Activated T-helper 1 cell treated with anti-CD3 and anti-CD28 coated beads, Interleukin-12 subunit alpha, Interleukin-12 subunit beta, Interleukin-2, Interleukin-4 antibody, amounts not matched to agents 30 ng/mL and 10 ng/mL and 1 ng/mL, durations not matched to agents 14 hours and 24 hours and 36 hours (primary cell): ENCODE results near the gene LPP. TPM values are rescaled to one million over a fixed set of nuclear protein-coding genes. Genes with fewer than 3 reads are reported as not detected.

Source experiments
- DNase-seq: peaks from one replicate; pipeline ENCODE4 v3.0.0; 2021; ENCODE audit warnings: low spot score
- H3K27ac Mint-ChIP-seq: one replicate; pipeline ENCODE4 v1.8.0; 2021; ENCODE audit warnings: mild to moderate bottlenecking, mixed read lengths
- H3K27me3 Mint-ChIP-seq: one replicate; pipeline ENCODE4 v1.8.0; 2022; ENCODE audit warnings: mild to moderate bottlenecking, moderate library complexity, mixed read lengths; ENCODE audit not compliant: insufficient read depth
- H3K36me3 Mint-ChIP-seq: one replicate; pipeline ENCODE4 v1.8.0; 2021; ENCODE audit warnings: low read depth, mixed read lengths
- H3K4me1 Mint-ChIP-seq: one replicate; pipeline ENCODE4 v1.8.0; 2021; ENCODE audit warnings: low read depth, mixed read lengths
- H3K4me3 Mint-ChIP-seq: one replicate; pipeline ENCODE4 v1.8.0; 2021; ENCODE audit warnings: mild to moderate bottlenecking, moderate library complexity, mixed read lengths
- H3K9me3 Mint-ChIP-seq: one replicate; pipeline ENCODE4 v1.8.0; 2021; ENCODE audit warnings: mixed read lengths
- intact Hi-C: fragments of 100-400 bp; cut with micrococcal nuclease; formaldehyde crosslinking; loops from one replicate; pipeline ENCODE4 v1.15.1; 2024
- total RNA-seq: library from RNA; stranded (reverse); gene quantifications from 2 replicates; pipeline ENCODE4 v1.2.3, GENCODE V29; 2022

Gene LPP
- total RNA-seq, 1 donor from 2014 or later: 38.2 TPM

DNA sequence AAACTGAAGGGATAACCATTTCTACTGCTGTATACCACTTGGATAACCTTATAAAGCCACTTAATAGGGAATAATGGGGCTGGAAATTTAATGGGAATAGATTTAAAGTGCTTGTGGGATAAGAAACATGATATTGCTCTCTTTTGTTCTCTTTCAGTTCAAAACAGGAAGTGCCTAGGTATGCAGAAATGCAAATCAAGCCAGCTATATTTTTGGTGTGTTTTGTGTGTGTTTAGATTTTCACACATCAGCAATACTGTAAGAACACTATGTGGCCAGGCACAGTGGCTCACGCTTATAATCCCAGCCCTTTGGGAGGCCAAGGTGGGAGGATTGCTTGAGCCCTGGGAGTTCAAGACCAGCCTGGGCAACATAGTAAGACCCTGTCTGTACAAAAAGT lies 575.5 kb downstream of the LPP start:
- no peaks in the 10 kb centered on the region for H3K9me3 Mint-ChIP-seq
- H3K36me3 Mint-ChIP-seq: peaks cover 14% of the 10 kb centered on the region
- no peak overlapping the region for H3K4me3 Mint-ChIP-seq
- no peak overlapping the region for H3K27ac Mint-ChIP-seq
- peaks cover 2% of the 10 kb centered on the region for H3K27me3 Mint-ChIP-seq
- no peak for DNase-seq
- intact Hi-C loops: loop anchor here (10.0 kb wide), 2 partner anchors 505 to 805 kb away; no protein-coding TSS in a partner anchor
- H3K4me1 Mint-ChIP-seq: peaks cover 21% of the 10 kb centered on the region

DNA sequence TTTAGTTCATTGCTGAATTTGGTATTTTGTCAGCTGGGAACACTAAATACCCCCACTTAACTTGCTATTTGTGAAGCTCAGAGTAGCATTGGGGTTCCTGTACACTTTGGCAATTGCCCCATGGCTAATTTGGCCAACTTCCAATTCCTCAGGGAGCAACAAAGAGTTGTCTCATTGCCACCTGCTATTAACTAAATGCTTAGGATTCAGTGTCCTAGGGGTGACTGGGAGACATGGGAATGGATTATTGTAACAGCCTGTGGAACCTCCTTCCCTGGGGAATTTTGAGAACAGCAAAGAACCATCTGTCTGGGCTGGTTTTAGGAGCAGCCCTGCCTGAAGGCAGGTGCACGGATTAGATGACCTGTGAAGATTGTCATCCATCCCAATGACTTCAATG lies 580.4 kb downstream of the LPP start:
- Mint-ChIP-seq H3K27me3 (peaks cover 9% of the 10 kb centered on the region), H3K9me3 (no peaks in the 10 kb centered on the region), H3K36me3 (peaks cover 14% of the 10 kb centered on the region), H3K4me3 (no peak overlapping the region), H3K4me1 (peaks cover 3% of the 10 kb centered on the region), H3K27ac (no peak overlapping the region)
- intact Hi-C loops: no loop called here
- no peak for DNase-seq

DNA sequence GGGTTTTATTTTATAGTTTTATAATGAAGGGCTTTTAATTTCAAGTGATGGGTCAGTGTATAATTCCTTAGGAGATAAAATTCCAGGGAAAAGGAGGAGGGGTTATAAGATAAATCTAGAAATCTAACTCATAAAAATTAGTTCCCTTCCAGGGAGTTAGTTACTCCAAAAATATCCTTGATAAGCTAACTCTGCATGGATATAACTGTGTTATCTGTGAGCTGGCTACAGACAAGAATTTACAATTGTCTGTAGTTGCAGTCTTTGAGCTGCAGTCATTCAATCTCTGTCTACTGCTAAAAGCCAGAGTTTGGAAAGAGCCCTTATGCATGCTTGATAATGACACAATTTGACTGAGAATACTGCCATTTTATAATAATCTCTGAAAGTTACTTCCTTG lies 585.6 kb downstream of the LPP start:
- Mint-ChIP-seq H3K4me3 (no peak overlapping the region), H3K4me1 (no peaks in the 10 kb centered on the region), H3K27ac (no peak overlapping the region), H3K9me3 (no peaks in the 10 kb centered on the region), H3K27me3 (peaks cover 9% of the 10 kb centered on the region), H3K36me3 (peaks cover 2% of the 10 kb centered on the region)
- DNase-seq: no peak
- intact Hi-C loops: loop anchor here (5.0 kb wide), 1 partner anchor 868 kb away; no protein-coding TSS in a partner anchor

- no peak for DNase-seq
- peaks cover 2% of the 10 kb centered on the region for H3K36me3 Mint-ChIP-seq
- no peaks in the 10 kb centered on the region for H3K4me1 Mint-ChIP-seq
- intact Hi-C loops: no loop called here
- no peak overlapping the region for H3K27ac Mint-ChIP-seq
- H3K9me3 Mint-ChIP-seq: no peaks in the 10 kb centered on the region
- peaks cover 7% of the 10 kb centered on the region for H3K27me3 Mint-ChIP-seq
- no peak overlapping the region for H3K4me3 Mint-ChIP-seq
Observed at GRCh38 chr3:188740010-188740409, 586.1 kb downstream of the LPP start.

DNA sequence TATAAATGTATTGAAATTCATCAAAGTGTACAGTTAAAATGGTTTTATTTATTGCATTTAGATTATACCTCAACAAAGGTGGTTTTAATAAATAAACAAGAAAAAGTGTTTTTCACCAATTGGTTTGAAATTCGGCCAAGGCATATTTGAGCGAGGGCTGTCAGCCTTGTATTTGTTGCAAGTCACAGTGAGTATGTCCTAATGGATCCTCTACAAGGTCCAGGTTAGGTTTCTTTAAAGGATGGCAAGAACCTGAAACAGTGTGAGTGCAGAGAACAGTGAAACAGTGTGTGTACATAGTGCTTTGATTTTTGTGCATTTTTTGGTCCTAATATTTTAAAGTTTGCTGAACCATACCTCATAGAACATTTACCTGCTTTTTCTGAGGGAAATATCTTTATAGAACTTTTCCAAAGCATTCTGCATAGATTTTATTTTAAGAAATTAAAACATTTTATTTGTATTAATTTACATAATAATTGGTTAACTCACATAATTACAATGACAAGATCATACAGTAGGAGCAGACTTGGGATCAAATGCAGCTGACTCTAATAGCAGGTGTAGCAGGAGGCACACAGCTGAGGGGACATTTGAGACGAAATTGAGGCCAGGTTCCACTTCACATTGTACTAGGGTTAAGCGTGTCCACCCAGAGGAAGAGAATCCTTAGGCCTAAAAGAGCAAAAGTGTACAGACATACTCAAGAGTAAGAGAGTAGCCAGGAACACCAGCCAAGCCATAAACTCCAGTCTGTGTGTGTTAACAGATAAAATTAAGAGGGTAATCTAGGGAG lies 589.0 kb downstream of the LPP start:
- Mint-ChIP-seq H3K4me1 (no peaks in the 10 kb centered on the region), H3K36me3 (peaks cover 2% of the 10 kb centered on the region), H3K27ac (no peak overlapping the region), H3K27me3 (peaks cover 6% of the 10 kb centered on the region), H3K9me3 (no peaks in the 10 kb centered on the region), H3K4me3 (no peak overlapping the region)
- no peak for DNase-seq
- intact Hi-C loops: no loop called here

- H3K4me3 Mint-ChIP-seq: no peak overlapping the region
- H3K27me3 Mint-ChIP-seq: peaks cover 5% of the 10 kb centered on the region
- no peak for DNase-seq
- H3K27ac Mint-ChIP-seq: no peak overlapping the region
- peaks cover 2% of the 10 kb centered on the region for H3K36me3 Mint-ChIP-seq
- intact Hi-C loops: no loop called here
- peaks cover 3% of the 10 kb centered on the region for H3K4me1 Mint-ChIP-seq
- H3K9me3 Mint-ChIP-seq: no peaks in the 10 kb centered on the region
Observed at GRCh38 chr3:188744166-188744565, 590.2 kb downstream of the LPP start.

GRCh38 chr3:188745031-188745430 lies 591.1 kb downstream of the LPP start:
- H3K4me1 Mint-ChIP-seq: peaks cover 6% of the 10 kb centered on the region
- H3K36me3 Mint-ChIP-seq: no peaks in the 10 kb centered on the region
- H3K4me3 Mint-ChIP-seq: no peak overlapping the region
- no peaks in the 10 kb centered on the region for H3K9me3 Mint-ChIP-seq
- peaks cover 5% of the 10 kb centered on the region for H3K27me3 Mint-ChIP-seq
- no peak for DNase-seq
- intact Hi-C loops: no loop called here
- no peak overlapping the region for H3K27ac Mint-ChIP-seq

GRCh38 chr3:188746291-188746783 lies 592.4 kb downstream of the LPP start:
- intact Hi-C loops: no loop called here
- H3K9me3 Mint-ChIP-seq: no peaks in the 10 kb centered on the region
- no peak overlapping the region for H3K27ac Mint-ChIP-seq
- peaks cover 5% of the 10 kb centered on the region for H3K27me3 Mint-ChIP-seq
- no peaks in the 10 kb centered on the region for H3K36me3 Mint-ChIP-seq
- peaks cover 12% of the 10 kb centered on the region for H3K4me1 Mint-ChIP-seq
- no peak overlapping the region for H3K4me3 Mint-ChIP-seq
- DNase-seq: no peak

DNA sequence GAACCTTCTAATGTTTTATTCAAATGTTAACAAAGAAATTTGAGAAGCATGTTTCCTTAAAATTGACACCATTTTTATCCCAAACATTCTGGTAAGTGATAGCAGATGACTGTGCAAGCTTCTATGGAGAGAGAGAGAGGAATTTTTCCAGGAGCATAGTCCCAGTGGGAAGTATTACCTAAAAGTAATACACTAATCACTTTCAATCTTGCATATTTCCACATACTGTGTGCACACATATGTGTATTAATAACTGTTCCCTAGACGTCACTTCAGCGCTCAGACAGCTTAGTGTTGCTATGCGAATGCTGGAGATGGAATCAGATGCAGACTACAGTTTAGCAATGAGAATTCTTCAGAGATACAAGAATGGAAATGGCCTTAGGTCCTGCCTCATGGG lies 593.5 kb downstream of the LPP start:
- no peaks in the 10 kb centered on the region for H3K9me3 Mint-ChIP-seq
- peaks cover under 1% of the 10 kb centered on the region for H3K36me3 Mint-ChIP-seq
- H3K4me1 Mint-ChIP-seq: peaks cover 19% of the 10 kb centered on the region
- no peak for DNase-seq
- intact Hi-C loops: no loop called here
- H3K27me3 Mint-ChIP-seq: peaks cover 5% of the 10 kb centered on the region
- H3K4me3 Mint-ChIP-seq: no peak overlapping the region
- no peak overlapping the region for H3K27ac Mint-ChIP-seq

DNA sequence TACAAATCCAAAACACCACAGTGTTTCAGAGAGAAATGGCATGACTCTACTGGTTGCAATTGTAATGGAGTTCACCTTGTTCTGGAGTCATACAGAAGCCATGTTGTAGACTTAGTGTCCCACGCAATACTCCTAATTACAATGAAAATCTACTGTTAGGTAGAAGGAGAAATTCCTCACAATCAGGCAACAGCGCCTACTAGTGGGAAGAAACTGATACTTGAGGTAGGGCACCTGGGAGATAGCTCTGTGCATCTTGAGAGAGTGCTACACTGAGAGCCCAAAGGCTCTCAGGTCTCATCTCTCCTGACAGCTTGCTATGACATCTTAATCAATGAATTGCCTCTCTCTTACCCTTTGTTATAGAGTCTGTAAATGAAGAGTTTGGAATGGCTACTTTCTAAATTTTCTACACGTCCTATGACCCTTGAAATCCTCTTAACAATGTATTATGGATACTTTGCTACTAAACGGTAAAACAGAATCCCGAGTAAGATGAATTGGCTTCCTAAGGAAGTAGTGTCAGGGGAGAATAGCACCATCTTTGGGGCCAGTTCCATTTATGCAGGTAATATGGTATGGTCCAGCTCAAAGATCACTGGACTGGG lies 595.2 kb downstream of the LPP start:
- H3K27me3 Mint-ChIP-seq: peaks cover 5% of the 10 kb centered on the region
- H3K9me3 Mint-ChIP-seq: no peaks in the 10 kb centered on the region
- no peak overlapping the region for H3K4me3 Mint-ChIP-seq
- peak; percentile 34 for DNase-seq
- H3K36me3 Mint-ChIP-seq: peaks cover 1% of the 10 kb centered on the region
- no peak overlapping the region for H3K27ac Mint-ChIP-seq
- intact Hi-C loops: no loop called here
- peaks cover 33% of the 10 kb centered on the region for H3K4me1 Mint-ChIP-seq

DNA sequence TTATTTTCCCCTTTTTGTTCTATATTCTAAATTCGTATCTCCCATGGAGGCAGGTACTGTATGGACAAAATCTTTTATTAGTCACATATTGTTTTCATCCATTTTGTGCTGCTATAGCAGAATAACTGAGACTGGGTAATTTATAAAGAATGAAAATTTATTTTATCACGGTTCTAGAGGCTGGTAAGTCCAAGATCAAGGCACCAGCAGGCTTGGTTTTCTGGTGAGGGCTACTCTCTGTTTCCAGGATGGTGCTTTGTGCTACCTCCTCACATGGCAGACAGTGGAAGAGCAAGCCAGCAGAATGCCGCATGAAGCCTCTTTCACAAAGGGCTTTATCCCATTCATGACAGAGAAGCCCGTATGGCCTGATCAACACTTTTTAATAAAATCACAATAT lies 595.9 kb downstream of the LPP start:
- peaks cover 4% of the 10 kb centered on the region for H3K27me3 Mint-ChIP-seq
- H3K27ac Mint-ChIP-seq: no peak overlapping the region
- H3K4me3 Mint-ChIP-seq: no peak overlapping the region
- intact Hi-C loops: loop anchor here (1.0 to 5.0 kb wide), 4 partner anchors 410 to 1868 kb away; no protein-coding TSS in a partner anchor
- no peaks in the 10 kb centered on the region for H3K9me3 Mint-ChIP-seq
- DNase-seq: no peak
- peaks cover 33% of the 10 kb centered on the region for H3K4me1 Mint-ChIP-seq
- peaks cover 1% of the 10 kb centered on the region for H3K36me3 Mint-ChIP-seq

- Mint-ChIP-seq H3K9me3 (no peaks in the 10 kb centered on the region), H3K27me3 (peaks cover 2% of the 10 kb centered on the region), H3K27ac (no peak overlapping the region), H3K36me3 (peaks cover 1% of the 10 kb centered on the region), H3K4me1 (peaks cover 33% of the 10 kb centered on the region), H3K4me3 (no peak overlapping the region)
- DNase-seq: no peak
- intact Hi-C loops: loop anchor here (1.0 to 5.0 kb wide), 4 partner anchors 410 to 1868 kb away; no protein-coding TSS in a partner anchor
Observed at GRCh38 chr3:188750617-188751016, 596.7 kb downstream of the LPP start.

- H3K9me3 Mint-ChIP-seq: no peaks in the 10 kb centered on the region
- H3K27ac Mint-ChIP-seq: peak overlapping the region; percentile 60
- intact Hi-C loops: loop anchor here (1.0 to 5.0 kb wide), 26 partner anchors 25 to 1871 kb away; partner anchors contain the start of gene LPP
- H3K4me1 Mint-ChIP-seq: peaks cover 33% of the 10 kb centered on the region
- DNase-seq: no peak
- peaks cover 2% of the 10 kb centered on the region for H3K27me3 Mint-ChIP-seq
- peaks cover 1% of the 10 kb centered on the region for H3K36me3 Mint-ChIP-seq
- H3K4me3 Mint-ChIP-seq: no peak overlapping the region
Observed at GRCh38 chr3:188752850-188753249, 598.9 kb downstream of the LPP start.
